ENCODE measurements around the gene ZNF521. TPM values are rescaled to one million over a fixed set of nuclear protein-coding genes. Genes with fewer than 3 reads are reported as not detected.
A peak's percentile ranks its signal among the peaks of the same experiment; 100 is the strongest.
"Not testable (repeated sequence)": the region's sequence is repeated elsewhere in the genome, so short reads cannot be mapped to it uniquely, and the experiment has no call there.

Gene ZNF521
- total RNA-seq, 3 donors from 2014 or later, result 3.2 to 11.6 (median 7.9) TPM

DNA sequence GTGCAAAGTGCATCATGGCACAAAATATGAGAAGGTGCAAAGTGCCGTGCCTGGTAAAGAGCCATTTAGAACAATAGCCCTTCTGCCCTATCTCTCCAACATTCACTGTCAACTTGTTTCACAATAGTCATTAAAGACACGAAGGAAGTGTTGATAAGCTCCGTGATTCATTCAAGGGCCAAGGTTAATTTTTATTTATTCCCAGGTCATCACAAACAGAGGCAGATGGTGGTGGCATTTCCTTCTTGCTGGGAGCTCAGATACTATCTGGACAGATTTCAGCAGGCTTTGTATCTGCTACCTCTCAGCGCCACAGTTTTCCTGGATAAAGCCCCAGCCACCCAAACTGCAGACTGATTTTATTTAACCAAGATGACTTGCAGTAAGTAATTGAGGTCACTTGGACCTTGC lies 309.3 kb downstream of the ZNF521 start:
- peak; percentile 91 for ATAC-seq
- Histone ChIP-seq H3K4me3 (no peak overlapping the region), H3K9me3 (no peaks in the 10 kb centered on the region), H3K36me3 (ENCODE audit: low read depth) (no peaks in the 10 kb centered on the region), H3K4me1 (ENCODE audit: low read depth) (peaks cover 6% of the 10 kb centered on the region)
- intact Hi-C loops (cut with DNase I, micrococcal nuclease), result no loop called here
- DNase-seq, result peak in 1 of 3 donors; percentile 4
- TF ChIP-seq, protein P1, sequence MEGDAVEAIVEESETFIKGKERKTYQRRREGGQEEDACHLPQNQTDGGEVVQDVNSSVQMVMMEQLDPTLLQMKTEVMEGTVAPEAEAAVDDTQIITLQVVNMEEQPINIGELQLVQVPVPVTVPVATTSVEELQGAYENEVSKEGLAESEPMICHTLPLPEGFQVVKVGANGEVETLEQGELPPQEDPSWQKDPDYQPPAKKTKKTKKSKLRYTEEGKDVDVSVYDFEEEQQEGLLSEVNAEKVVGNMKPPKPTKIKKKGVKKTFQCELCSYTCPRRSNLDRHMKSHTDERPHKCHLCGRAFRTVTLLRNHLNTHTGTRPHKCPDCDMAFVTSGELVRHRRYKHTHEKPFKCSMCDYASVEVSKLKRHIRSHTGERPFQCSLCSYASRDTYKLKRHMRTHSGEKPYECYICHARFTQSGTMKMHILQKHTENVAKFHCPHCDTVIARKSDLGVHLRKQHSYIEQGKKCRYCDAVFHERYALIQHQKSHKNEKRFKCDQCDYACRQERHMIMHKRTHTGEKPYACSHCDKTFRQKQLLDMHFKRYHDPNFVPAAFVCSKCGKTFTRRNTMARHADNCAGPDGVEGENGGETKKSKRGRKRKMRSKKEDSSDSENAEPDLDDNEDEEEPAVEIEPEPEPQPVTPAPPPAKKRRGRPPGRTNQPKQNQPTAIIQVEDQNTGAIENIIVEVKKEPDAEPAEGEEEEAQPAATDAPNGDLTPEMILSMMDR (IDR thresholded peaks at IDR 0.05), result no peak

DNA sequence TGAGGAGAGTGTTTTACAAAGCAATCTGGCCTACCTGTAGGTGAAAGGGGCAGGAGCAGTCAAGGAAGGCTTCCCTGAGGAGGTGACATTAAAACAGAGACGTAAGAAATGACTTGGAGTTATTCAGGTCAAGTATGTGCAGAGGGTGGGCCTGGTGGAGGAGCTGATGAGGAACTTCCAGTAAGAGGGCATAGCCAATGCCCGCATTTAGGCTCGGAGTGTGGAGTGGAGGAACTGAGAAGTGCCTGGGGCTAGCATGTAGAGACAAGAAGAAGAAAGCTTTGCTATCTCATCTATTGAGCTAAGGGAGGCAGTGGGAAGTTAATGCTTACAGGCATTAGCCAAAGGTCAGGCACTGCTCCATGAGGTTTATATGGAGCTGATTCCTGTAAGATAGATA lies 312.2 kb downstream of the ZNF521 start:
- DNase-seq (no peak), ATAC-seq (no peak)
- no peaks in the 10 kb centered on the region for H3K9me3 ChIP-seq
- no peak overlapping the region for H3K4me3 ChIP-seq
- TF ChIP-seq, protein P1 (IDR thresholded peaks at IDR 0.05), result no peak
- H3K4me1 ChIP-seq (ENCODE audit: low read depth), result peaks cover 6% of the 10 kb centered on the region
- intact Hi-C loops (cut with DNase I, micrococcal nuclease), result no loop called here
- H3K36me3 ChIP-seq (ENCODE audit: low read depth), result no peaks in the 10 kb centered on the region

DNA sequence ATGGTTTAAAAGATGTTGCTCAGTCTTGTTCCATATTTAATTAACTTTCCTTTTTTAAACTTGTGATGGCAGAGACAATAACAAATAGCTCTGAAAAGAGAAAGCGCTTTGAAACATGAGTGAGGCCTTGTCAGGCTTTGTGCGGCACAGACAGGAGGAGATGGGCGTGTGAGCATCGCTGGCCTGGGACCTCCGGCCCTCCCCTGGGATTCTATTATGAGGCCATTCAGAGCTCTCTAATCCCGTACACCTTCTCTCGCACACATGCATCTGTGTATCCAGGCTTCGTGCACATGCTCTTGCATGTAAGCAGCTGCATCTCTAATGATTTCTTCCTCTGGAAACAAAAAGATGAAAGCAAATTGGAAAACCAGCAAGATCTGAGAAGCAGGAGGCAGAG lies 313.7 kb downstream of the ZNF521 start:
- Histone ChIP-seq H3K4me1 (ENCODE audit: low read depth) (peaks cover 6% of the 10 kb centered on the region), H3K36me3 (ENCODE audit: low read depth) (no peaks in the 10 kb centered on the region), H3K9me3 (no peaks in the 10 kb centered on the region), H3K4me3 (no peak overlapping the region)
- TF ChIP-seq, protein P1 (IDR thresholded peaks at IDR 0.05), result no peak
- intact Hi-C loops (cut with DNase I, micrococcal nuclease), result no loop called here
- DNase-seq (no peak), ATAC-seq (no peak)

DNA sequence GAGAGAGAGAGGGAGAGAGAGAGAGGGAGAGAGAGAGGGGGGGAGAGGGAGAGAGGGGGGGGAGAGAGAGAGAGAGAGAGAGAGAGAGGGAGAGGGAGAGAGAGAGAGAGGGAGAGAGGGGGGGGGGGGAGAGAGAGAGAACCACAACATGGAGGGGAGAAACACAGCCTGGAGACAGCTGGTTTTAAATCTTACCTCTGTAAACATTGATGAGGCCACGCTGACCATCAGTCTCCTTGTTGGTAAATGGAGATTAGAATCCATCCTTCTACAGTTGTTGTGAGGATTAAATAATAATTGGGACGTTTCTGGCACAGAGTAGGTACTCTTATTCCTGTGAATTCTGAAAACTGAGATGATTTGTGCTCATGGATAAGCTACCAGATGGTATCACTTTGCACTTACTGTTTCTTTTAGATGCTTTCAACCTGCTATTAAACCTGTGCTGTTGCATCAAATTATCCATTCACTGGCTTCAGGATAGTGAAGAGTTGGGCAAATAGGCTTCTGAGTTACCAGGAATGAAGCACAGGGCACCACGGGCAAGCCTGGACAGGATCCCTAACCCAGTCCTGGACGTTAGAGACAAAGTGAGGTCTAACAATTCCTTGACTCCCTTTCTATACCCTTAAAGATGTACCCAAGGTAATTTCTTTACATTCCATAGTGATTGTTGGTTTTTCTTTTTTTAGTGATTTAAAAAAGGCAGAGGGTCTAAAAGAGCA lies 318.1 kb downstream of the ZNF521 start:
- DNase-seq (no peak), ATAC-seq (no peak)
- Histone ChIP-seq H3K9me3 (no peaks in the 10 kb centered on the region), H3K4me3 (no peak overlapping the region), H3K36me3 (ENCODE audit: low read depth) (no peaks in the 10 kb centered on the region), H3K4me1 (ENCODE audit: low read depth) (no peaks in the 10 kb centered on the region)
- intact Hi-C loops (cut with DNase I, micrococcal nuclease), result no loop called here
- TF ChIP-seq, protein P1 (IDR thresholded peaks at IDR 0.05), result no peak

DNA sequence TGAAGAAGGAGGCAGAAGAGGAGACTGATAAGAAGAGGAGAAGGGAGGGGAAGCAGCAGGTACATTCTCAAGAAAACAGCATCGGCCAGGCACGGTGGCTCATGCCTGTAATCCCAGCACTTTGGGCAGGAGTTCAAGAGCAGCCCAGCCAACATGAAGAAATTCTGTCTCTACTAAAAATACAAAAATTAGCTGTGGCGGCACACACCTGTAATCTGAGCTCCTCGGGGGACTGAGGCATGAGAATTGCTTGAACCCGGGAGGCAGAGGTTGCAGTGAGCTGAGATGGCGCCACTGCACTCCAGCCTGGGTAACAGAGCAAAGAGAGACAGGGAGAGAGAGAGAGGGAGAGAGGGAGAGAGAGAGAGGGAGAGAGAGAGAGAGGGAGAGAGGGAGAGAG lies 318.8 kb downstream of the ZNF521 start:
- H3K4me3 ChIP-seq; H3K9me3 ChIP-seq; H3K4me1 ChIP-seq (ENCODE audit: low read depth); H3K36me3 ChIP-seq (ENCODE audit: low read depth); ATAC-seq; intact Hi-C loops (cut with DNase I, micrococcal nuclease); DNase-seq: not testable (repeated sequence)

DNA sequence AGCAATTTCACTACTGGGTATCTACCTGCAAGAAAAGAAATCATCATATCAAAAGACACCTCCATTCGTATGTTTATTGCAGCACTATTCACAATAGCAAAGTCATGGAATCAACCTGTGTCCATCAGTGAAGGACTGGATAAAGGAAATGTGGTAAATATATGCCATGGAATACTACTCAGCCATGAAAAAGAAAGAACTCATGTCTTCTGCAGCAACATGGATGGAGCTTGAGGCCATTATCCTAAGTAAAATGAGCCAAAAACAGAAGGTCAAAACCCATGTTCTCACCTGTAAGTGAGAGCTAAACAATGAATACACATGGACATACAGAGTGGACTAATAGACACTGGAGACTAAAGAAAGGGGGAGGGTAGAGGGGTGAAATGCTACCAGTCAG lies 322.2 kb downstream of the ZNF521 start:
- Histone ChIP-seq H3K4me3 (no peak overlapping the region), H3K9me3 (no peaks in the 10 kb centered on the region), H3K4me1 (ENCODE audit: low read depth) (no peaks in the 10 kb centered on the region), H3K36me3 (ENCODE audit: low read depth) (no peaks in the 10 kb centered on the region)
- intact Hi-C loops (cut with DNase I, micrococcal nuclease), result no loop called here
- DNase-seq, result no peak
- no peak for ATAC-seq
- TF ChIP-seq, protein P1 (IDR thresholded peaks at IDR 0.05), result no peak
